GM18870 (cell line): ENCODE results near the gene VPS41.

Experiments used
- ATAC-seq: cut with Tn5 transposase; IDR thresholded peaks from one replicate; pipeline ENCODE4 v1.9.1; 2021; ENCODE audit warnings: moderate library complexity; ENCODE audit not compliant: unreplicated experiment

The VPS41 gene

DNA sequence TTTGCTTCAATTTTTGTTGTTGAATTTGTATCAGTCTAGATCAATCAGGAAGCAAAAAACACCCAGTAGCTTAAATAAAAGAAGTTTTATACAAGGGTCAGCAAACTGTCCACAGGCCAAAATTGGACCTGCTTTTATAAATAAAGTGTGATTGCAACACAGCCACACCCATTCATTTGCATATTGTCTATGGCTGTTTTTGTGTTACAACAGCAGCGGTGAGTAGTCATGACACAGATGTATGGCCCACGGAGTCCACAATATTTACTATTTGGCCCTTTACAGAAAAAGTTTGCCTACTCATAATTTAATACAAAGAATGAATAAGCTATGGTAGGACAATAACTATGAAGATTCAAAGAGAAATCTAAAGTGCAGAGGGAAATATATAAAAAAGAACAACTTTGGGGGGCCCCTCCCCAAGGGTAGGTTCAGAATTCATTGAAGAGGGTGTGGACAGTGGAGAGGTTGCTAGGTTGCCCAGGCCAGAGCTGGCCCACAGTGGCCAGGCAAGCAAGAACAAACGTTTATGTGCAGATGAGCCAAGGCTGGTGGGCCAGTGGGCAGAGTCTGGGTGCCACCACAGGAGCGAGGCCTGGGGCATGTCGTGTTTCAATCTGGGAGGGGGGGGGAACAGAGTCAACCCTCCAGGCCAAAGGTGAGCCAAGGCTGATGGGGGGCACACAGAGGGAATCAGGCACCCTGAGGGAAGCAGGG, 230.9 kb downstream of the VPS41 start:
- ATAC-seq = no peak

DNA sequence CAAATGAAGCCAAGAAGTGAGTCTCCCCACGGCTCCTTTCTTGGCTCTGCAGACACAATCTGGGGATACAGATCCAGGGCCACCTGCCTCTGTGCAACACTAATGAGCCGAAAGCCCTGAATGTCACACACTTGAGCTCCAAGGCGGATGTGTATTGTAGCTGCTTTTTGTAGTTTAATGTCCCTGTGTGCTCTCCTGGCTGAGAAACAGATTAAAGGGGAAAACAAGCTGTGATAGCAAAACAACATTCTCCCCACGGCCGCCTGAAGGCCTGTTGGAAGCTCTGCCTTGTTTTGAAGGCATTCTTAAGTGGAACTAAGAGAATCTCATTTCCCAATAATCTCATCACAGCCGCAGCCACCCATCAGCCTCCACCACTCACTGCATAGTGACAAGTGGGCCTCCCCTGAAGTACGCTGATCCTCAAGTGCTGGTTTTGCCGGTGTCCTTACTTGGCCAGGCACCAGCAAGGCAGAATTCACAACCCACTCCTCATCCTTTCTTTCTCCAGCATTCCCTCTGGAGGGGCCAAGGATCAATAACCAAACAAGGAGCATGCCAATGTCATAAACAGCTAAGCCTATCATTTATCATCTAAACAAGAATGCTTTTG, 233.4 kb downstream of the VPS41 start:
- ATAC-seq = no peak

DNA sequence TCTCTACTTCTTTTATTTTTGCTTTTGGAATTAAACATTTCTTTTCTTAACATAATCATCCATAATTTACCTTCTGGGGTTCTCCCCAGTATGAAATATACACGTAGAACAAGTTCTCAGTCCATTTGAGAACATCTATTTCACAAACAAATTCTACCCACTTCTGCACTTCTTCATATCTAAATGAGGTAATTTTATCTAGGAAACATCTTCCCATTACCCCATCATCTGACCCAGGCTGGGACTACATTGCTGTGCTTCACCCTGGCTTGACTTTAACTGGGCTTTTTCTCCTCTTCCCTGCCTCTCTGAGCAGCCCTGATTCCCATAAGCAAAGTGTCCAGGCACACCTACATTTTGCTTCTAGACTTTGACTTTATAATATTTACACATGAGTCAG, 234.5 kb downstream of the VPS41 start:
- no peak for ATAC-seq

DNA sequence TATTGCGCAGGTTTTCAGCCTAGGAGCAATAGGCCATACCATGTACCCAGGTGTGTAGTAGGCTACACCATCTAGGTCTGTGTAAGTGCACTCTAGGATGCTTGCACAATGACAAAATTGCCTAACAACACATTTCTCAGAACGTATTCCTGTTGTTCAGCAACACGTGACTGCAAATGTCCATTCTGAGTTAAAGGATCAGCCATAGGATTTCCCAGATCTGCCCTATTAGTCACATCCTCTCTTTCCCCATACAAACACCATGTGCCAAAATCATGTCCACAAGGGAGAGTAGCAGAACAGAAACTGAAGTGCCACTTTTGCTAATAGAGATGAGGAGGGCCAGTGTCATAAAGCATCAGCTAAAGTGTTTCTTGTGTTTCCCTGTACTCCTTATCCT, 235.2 kb downstream of the VPS41 start:
- no peak for ATAC-seq
